GM04503 (cell line): ENCODE measurements around the gene PBRM1.
"Not testable (repeated sequence)": the region's sequence is repeated elsewhere in the genome, so short reads cannot be mapped to it uniquely, and the experiment has no call there.

Experiments
- DNase-seq: peaks from one replicate; pipeline ENCODE4 v3.0.0-alpha.2; 2012; ENCODE audit warnings: low read depth

PBRM1 gene

DNA sequence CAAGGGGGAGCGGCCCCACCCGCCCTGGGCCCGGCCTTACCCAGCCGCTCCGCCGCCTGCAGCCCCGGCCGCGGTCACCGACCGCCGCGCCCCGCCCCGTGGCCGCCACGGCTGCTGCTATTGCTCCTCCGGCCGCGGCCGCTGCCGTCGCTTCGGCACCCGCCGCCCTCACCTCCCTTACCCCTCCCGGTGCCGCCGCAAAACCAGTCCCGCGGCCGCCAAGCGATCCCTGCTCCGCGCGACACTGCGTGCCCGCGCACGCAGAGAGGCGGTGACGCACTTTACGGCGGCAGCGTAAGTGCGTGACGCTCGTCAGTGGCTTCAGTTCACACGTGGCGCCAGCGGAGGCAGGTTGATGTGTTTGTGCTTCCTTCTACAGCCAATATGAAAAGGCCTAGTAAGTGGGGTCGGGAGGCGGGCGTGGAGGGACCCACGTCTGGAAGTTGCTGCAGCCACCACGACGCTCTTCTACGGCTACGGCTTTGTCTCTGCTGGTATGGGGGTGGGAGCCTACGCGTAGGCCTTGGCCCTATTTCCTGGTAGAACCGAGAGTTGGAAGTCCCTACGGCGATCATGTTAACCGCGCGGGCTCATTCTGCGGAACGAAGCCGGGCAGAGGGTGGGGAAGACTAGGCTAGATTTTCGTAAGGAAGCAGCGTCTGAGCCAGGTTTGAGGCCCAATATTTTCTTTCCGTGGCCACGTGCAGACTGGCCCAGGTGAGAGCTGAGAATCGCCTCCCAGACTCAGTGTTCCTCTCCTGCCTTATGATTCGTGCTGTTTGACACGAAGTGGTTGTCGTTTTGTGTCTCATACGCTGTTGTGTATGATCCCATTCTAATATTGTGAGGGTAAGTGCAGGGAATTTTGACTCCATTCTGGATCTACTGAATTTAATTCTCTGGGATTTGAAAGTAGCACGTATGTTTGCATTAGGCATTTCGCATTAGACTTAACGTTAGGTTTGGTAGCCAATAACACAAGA lies at the start of gene PBRM1, which contains the start of gene GNL3:
Gene PBRM1, minus strand, starts transcription at position 205 of the 983 bp plus-strand sequence.
Gene GNL3, plus strand, starts transcription at position 324 of the 983 bp plus-strand sequence. Its CDS starts 61 bp downstream, at position 385.
- peak; percentile 71 for DNase-seq

DNA sequence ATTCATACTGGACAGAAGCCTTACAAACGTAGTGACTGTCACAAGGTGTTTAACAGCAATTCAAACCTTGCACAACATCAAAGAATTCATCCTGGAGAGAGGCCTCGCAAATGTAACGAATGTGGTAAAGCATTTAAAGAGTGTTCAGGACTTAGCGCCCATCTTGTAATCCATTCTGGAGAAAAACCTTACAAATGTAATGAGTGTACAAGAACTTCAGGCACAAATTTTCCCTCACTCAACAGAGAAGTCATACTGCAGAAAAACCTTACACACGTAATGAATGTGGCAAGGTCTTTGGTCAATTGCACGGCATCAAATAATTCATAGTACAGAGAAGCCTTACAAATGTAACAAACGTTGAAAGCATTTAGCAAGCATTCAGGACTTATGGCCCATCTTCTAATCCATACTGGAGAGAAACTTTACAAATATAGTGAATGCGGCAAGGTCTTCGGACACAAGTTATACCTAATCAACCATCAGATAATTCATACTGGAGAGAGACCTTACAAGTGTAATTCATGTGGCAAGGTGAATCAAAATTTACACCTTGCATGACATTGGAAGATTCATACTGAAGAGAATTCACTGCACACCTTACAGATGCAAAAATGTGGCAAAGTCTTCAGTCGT lies 47.7 kb upstream of the PBRM1 start:
- DNase-seq = no peak

DNA sequence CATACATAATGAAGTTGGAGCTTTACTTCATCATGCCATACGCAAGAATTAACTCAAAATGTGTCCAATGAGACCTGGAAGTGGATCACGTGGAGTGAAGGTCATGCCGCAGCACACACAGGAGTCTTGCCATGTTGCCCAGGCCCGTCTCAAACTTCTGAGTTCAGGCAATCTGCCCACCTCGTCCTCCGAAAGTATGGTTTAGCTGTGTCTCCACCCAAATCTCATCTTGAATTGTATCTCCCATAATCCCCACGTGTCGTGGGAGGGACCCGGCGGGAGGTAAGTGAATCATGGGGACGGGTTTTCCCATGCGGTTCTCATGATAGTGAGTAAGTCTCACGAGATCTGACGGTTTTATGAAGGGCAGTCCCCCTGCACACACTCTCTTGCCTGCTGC lies 45.9 kb upstream of the PBRM1 start:
- no peak for DNase-seq

DNA sequence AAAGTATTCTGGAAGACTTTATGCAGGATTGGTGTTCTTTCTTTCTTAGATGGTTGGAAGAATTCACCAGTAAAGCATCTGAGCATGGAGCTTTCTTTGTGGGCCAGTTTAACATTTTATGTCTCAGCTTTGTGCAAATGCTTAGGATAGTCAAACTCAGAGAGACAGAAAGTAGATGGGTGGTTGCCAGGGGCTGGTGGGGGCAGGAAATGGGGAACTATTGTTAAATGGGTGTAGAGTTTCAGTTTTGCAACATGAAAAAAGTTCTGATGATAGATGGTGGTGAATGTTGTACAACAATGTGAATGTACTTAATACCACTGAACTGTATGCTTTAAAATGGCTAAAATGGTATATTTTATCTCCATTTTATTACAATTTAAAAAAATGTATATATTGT lies 45.0 kb upstream of the PBRM1 start:
- no peak for DNase-seq

DNA sequence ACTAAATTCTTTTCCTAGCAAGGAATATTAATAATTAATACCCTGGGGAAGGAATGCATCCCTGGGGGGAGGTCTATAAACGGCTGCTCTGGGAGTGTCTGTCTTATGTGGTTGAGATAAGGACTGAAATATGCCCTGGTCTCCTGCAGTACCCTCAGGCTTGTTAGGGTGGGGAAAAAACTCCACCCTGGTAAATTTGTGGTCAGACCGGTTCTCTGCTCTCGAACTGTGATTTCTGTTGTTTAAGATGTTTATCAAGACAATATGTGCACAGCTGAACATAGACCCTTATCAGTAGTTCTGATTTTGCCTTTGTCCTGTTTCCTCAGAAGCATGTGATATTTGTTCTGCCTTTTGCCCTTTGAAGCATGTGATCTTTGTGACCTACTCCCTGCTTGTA lies 43.0 kb upstream of the PBRM1 start:
- DNase-seq = not testable (repeated sequence)

DNA sequence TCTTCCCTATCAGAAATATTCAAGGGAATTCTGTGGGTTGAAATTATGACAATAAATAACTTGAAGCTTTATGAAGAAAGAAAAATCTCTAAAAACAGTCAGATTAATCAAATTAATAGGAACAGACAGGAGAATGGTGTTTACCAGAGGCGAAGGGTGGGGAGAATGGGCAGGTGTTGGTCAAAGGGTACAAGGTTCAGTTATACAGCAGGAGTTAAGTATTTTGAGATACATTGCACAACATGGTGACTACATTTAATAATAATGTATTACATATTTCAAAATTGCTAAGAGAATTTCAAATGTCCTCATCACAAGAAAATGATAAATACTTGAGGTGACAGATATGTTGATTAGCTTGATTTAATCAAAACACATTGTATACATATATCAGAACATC lies 38.8 kb upstream of the PBRM1 start:
- DNase-seq = no peak

DNA sequence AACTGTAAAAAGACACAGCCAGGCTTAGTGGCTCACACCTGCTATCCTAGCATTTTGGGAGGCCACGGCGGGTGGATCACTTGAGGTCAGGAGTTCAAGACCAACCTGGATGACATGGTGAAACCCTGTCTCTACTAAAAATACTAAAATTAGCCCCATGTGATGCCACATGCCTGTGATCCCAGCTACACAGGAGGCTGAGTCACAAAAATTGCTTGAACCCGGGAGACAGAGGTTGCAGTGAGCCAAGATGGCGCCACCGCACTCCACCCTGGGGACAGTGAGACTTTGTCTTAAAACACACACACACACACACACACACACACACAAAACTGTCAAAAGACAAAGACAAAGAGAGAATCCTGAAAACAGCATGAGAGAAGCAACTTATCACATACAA lies 38.2 kb upstream of the PBRM1 start:
- DNase-seq = no peak

DNA sequence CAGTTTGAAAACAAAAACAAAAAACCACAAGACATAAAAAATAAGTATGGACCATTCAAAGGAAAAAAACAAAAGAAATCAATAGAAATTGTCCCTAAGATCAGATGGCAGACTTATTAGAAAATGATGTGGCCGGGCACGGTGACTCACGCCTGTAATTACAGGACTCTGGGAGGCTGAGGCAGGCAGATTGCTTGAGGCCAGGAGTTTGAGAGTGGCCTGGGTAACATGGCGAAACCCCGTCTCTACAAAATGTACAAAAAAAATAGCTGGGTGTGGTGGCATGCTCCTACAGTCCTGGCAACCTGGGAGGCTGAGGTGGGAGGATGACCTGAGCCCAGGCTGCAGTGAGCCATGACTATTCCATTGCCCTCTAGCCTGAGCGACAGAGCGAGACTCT lies 36.8 kb upstream of the PBRM1 start:
- DNase-seq = no peak

DNA sequence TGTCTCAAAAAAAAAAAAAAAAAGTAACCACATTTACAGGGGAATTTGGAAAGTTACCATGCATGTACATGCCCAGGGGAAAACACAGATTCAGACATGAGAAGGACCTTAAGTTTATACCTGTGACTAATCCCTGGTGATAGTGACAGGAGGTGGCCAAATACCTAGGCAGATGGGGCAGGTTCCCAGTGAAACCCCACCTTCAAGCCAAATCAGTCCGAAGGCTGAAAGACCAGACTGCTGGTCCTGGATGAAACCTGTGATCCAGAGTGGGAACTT lies 36.0 kb upstream of the PBRM1 start:
- no peak for DNase-seq

DNA sequence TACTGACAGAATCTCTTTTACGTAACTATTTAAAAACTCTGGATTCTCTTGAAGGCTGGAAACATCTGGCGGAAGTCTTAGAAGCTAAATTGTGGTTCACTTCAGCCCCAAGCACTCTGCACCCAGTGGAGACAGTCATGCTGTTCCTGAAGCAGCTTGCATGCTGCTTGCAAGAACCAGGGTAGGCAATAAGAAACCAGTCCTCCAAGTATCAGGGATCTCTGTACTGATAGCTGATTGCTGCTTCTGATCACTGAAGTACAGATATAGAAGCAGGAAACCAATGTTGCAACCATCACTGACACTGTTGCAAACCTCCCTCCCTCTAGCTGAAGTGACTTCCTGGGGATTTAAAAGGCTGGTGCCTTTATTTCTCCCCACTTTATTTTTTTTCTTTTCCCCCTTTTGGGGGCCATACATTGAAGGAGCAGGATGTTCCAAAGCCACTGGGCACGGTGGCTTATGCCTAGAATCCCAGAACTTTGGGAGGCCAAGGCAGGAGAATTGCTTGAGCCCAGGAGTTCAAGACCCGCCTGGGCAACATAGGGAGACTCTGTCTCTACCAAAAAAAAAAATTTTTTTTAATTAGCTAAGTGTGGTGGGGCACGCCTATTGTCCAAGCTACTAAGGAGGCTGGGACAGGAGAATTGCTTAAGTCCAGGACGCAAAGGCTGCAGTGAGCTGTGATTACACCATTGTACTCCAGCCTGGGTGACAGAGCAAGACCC lies 35.5 kb upstream of the PBRM1 start:
- no peak for DNase-seq

DNA sequence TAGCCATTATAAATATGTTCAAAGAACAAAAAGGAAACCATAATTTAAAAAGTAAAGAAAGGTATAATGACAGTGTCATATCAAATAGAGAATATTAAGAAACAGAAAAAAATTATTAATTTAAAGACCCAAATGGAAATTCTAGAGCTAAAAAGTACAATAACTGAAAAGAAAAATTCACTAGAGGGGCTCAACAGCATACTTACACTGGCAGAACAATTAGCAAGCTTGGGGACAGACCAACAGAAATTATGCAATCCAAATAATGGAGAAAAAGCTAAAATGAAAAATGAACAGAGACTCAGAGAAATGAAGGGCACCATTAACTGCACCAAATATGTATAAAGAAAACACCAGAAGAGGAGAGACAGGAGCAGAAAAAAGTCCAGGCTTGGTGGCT lies 33.9 kb upstream of the PBRM1 start:
- DNase-seq = no peak

DNA sequence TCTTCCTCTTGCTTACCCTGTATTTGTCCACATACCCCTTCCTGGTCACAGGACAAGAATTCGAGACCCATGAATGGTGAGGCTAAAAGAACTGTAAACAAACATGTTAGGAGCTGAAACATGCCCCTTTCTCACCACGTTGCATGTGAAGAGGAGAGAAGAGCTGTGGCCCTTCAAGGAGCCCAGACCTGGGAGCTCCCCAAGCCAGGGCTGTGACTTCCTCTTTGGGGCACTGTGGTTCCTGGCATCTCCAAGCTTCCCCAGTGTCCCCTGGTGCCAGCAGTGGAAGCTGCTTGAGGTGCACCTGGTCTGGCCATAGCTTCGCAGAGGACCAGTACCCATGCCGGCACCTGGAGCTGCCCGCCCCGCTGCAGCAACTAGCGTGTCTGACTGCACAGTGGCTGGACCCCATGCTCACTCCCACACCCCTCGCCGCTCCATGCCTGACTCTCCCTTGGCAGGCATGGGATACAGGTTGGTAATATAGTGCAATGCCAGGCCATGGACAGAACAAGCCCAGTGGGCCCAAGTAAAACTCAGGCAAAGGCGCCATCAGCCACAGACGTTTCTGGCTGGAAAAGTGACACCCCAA lies 30.1 kb upstream of the PBRM1 start:
- no peak for DNase-seq

DNA sequence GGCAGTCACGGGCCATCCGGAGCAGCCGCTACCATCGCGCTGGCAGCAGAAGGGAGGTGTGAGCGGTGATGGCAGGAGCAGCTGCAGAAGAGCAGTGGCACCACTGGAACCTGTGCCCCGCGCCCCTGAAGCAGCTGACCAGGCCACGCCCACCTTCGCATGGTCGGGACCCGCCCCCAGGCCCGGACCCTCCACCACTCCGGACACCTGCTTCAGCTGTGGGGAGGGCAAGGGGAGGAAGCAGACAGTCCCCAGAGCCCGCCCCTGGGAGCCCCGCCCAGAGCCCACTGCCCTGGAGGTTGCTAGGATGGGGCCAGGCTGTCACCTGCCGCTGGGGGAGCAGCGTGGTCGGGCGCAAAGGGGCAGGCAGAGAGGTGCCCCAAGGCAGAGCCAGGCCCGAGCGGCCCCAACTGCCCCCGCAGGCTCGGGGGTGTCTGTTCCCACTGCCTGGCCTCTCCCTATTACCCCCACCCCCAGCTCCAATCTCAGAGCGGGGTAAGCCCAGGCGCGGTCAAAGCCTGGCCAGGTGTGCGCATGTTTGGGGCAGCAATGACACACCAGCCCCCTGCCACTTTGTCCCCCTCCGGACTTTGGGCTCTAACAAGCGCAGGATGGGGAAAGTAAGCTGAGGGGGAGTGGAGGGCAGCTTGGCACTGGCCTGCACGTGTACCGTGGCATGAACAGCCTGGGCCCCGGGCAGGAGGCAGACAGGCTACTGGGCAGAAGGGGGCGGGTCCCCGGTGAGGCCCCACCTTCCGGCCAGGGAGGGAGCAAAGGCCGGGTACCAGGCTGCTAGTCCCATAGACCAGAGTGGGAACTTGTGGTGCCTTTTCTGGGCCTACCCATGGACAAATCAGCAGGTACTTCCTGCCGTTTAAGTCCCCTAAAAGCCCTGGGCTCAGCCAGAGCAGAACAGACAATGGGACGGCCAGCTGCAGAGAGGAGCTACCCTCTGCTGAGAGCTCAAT lies 28.9 kb upstream of the PBRM1 start:
- DNase-seq = no peak

DNA sequence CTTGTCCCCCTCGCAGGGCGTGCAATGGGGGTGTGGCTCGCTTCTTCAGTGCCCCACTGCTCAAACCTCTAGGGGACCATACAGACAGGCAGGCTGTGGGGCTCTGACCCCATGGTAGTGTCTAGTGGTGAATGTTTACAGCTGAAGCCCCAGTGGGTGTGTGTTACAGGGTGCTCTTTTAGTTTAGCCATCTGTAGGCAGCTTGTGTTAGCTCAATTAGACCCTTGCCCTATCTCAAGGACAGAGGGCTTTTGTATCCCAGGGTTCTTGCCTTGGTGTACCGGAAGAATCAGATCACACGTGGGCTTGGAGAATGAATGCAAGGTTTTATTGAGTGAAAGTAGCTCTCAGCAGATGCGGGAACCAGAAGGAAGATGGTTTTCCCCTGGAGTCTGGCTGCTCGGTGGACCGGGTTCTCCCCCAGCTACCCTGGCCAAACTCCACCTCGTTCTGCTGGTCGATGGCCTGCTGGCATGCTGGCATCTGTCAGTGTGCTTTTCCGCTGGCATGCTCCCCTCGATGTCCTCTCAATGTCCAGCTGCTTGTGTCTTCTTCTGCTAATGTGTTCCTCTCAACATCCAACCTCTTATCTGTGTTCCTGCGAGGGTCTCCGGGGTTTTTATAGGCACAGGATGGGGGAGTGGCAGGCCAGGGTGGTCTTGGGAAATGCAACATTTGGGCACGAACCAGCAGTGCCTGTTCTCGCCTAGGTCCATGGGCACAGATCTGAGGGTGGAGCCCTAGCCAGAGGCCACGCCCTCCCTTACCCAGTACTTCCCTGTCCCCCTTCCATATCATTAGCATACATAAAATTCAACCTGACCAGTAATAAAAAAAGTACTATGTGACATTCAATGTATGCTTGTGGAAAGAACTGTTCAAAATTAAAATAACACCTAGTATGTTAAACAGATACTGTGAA lies 26.8 kb upstream of the PBRM1 start:
- DNase-seq = no peak

DNA sequence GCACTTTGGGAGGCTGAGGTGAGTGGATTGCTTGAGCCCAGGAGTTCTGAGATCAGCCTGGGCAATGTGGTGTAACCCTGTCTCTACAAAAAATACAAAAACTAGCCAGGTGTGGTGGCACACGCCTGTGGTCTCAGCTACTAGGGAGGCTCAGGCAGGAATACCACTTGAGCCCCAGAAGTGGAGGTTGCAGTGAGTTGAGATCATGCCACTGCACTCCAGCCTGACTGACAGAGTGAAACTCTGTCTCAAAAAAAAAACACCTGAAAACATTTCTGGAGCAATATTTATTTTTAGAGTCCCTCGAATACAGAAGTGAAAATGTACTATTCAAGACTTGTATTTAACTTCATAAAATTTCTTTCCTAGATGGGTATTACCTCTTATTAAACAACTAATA lies 24.8 kb upstream of the PBRM1 start:
- no peak for DNase-seq

DNA sequence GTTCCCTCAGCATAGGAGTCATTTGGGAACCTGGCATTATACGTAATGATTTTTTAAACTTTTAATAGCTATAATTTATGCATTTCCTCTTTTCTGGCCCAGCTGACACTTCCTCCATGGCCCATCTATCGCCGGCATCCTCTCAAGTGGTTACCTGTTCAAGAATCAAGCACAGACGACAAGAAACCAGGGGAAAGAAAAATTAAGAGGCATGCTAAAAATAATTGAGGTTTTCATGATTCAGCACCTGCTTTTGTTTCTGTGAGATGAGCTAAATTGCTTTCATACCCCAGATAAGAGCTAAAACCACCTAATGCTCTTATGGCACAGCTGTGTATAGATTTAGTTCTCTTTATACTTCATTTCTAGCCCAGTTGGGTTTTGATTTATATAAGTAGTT lies 21.9 kb upstream of the PBRM1 start:
- DNase-seq = no peak

DNA sequence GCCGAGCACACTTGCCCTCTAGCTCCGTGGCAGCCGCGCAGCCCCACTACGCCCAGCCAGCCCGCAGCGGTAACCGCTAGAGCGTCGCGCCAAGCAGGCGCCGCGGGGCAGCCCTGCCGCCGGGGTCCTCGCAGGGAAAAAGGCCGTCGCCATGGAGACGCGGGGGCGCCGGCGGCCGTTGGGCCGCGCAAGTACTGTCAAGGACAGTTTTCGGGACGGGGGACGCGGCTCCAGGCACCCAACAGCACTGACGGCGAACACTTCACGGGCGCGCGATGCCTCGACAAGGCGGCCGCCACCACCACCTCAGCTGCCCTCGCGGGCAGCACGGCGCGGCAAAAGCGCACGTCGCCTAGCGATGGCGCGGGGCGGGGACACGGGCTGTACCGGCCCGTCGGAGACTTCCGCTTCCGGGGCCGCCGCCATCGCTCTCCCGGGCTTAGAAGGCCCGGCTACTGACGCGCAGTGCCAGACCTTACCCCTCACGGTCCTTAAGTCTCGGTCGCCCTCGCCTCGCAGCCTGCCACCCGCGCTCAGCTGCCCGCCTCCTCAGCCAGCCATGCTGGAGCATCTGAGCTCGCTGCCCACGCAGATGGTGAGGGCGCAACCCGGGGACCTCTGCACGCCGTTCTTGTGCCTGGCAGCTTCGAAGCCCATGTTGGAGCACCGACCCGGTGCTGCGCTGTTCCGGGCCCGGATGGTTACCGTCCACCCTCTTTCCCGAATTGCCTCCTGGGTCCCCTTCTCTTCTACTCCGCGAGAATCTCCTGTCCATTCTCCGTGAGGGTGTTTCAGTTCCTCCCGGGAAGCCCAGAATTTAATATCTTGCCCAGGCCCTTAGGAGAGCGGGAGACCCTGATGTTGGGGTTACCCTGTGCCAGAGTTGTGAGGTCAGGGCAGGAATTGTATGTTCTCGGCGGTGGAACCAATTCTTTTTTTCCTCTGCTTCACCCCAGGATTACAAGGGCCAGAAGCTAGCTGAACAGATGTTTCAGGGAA lies 20.3 kb upstream of the PBRM1 start, which contains the start of the genes GLT8D1 and SPCS1:
Gene GLT8D1, minus strand, starts transcription at position 104 of the 999 bp plus-strand sequence. CDS start 5,331 bp downstream, outside the sequence.
Gene SPCS1, plus strand, starts transcription at position 419 of the 999 bp plus-strand sequence. Its CDS starts 141 bp downstream, at position 560.
- DNase-seq = peak; percentile 37

DNA sequence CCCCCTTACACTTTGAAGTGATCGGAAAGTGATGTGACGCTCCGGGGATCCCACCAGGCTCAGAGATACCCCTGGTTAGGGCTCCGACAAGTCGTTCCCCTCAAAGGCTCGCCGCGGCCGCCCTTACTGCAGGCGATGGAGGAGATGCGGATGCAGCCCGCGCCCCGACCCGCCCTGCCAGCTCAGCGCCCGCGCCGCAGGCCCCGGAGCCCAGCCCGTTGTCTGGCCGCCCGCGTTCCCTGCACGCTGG lies 19.6 kb upstream of the PBRM1 start:
- DNase-seq = no peak
